Measurements from ENCODE around the gene ERGIC3.

- TF ChIP-seq ZNF781 (CRISPR knock-in tag; IDR thresholded peaks at IDR 0.05; ENCODE audit: borderline replicate concordance, not compliant biosample characterization): no peak
- TF ChIP-seq KMT2B (CRISPR knock-in tag; IDR thresholded peaks at IDR 0.05): no peak
- no peak for TF ChIP-seq CTCF (CRISPR knock-in tag; IDR thresholded peaks at IDR 0.05)
- no peak for TF ChIP-seq TAF1 (CRISPR knock-in tag; IDR thresholded peaks at IDR 0.05)
- no peak for TF ChIP-seq POLR2A (IDR thresholded peaks at IDR 0.05; ENCODE audit: insufficient read depth in 1 of 2, low read depth in 2 of 2, low read length in 2 of 2)
- no peak for TF ChIP-seq ZNF354B (CRISPR knock-in tag; IDR thresholded peaks at IDR 0.05)
- no peak for TF ChIP-seq NRL (CRISPR knock-in tag; IDR thresholded peaks at IDR 0.05; ENCODE audit: borderline replicate concordance)
- TF ChIP-seq IKZF5 (CRISPR knock-in tag; IDR thresholded peaks at IDR 0.05): no peak
Measured at GRCh38 chr20:35560105-35560511, 18.2 kb downstream of the ERGIC3 start.
